Testis (tissue), 3 donors: ENCODE measurements around the gene ZNF618. TPM values are rescaled to one million over a fixed set of nuclear protein-coding genes. Genes with fewer than 3 reads are reported as not detected.

Experiments
- DNase-seq: peaks from one replicate; pipeline ENCODE4 v3.0.0-alpha.2; 2019
- H3K27ac ChIP-seq, 2 donors: fragments of 200-600 bp; sonication (generic); one replicate each; pipeline ENCODE4 v1.5.1; 2019
- H3K27me3 ChIP-seq: fragments of 200-600 bp; sonication (generic); one replicate; pipeline ENCODE4 v1.5.1; 2019
- H3K36me3 ChIP-seq: fragments of 200-600 bp; sonication (generic); one replicate; pipeline ENCODE4 v1.5.1; 2017; ENCODE audit warnings: low read depth; ENCODE audit errors: missing control alignments
- H3K4me1 ChIP-seq: fragments of 200-600 bp; sonication (generic); one replicate; pipeline ENCODE4 v1.5.1; 2019
- H3K4me3 ChIP-seq, 2 donors: fragments of 200-600 bp; sonication (generic); one replicate each; pipeline ENCODE4 v1.5.1; 2017 to 2019
- H3K9me3 ChIP-seq: fragments of 200-600 bp; sonication (generic); one replicate; pipeline ENCODE4 v1.5.1; 2017
- POLR2A ChIP-seq: fragments of 450-650 bp; IDR thresholded peaks from one replicate; pipeline ENCODE4 v1.6.1; 2017; ENCODE audit warnings: antibody characterized with exemption, mild to moderate bottlenecking, moderate library complexity
- WGBS, 2 donors: methylation state at CpG; one replicate each; pipeline ENCODE4 v1.1.5; 2018; 5-methylcytosine and 5-hydroxymethylcytosine counted together
- intact Hi-C: fragments of 100-400 bp; cut with DNase I; formaldehyde crosslinking; loops from one replicate; pipeline ENCODE4 v1.15.1; 2023; ENCODE audit warnings: low total_unique reads
- polyA plus RNA-seq: library from polyadenylated mRNA; stranded (reverse); fragments of 350-450 nt; fragmentation: Illumina TruSeq; extraction: RNeasy Lipid Tissue Mini Kit (QIAGEN cat#74804); gene quantifications from one replicate; pipeline ENCODE4 v1.2.3, GENCODE V29; 2014; ENCODE audit warnings: low read depth, low replicate concordance; ENCODE audit not compliant: insufficient read depth
- total RNA-seq, 2 donors: library from RNA; depleted of rRNA; stranded (reverse); fragments of >200 nt; gene quantifications; one replicate each; pipeline ENCODE4 v1.2.3, GENCODE V29; 2016
- TF ChIP-seq, protein P1 (sequence below), 3 experiments: fragments of 450-650 bp in 2 of 3; fragments of 200-600 bp in 1 of 3; sonication (generic) in 1 of 3; IDR thresholded peaks; one replicate each; pipeline ENCODE4 v1.5.1; 2016 to 2019; ENCODE audit warnings: antibody characterized with exemption in 3 of 3, mild to moderate bottlenecking in 2 of 3, moderate library complexity in 1 of 3

ZNF618 gene
- total and polyA plus RNA-seq, 3 donors from 2014 or later, result 6.8 to 15.2 (median 14.6) TPM

GRCh38 chr9:114091711-114092110 lies 215.6 kb downstream of the ZNF618 start:
- no peak overlapping the region for H3K27ac ChIP-seq
- 88 to 95% methylated on average over 3 to 6 of the region's 8 CpGs for WGBS, 2 donors
- H3K4me1 ChIP-seq, result no peaks in the 10 kb centered on the region
- intact Hi-C loops, result no loop called here
- no peaks in the 10 kb centered on the region for H3K9me3 ChIP-seq
- H3K4me3 ChIP-seq, result no peak overlapping the region
- no peak for TF ChIP-seq POLR2A
- TF ChIP-seq, protein P1, sequence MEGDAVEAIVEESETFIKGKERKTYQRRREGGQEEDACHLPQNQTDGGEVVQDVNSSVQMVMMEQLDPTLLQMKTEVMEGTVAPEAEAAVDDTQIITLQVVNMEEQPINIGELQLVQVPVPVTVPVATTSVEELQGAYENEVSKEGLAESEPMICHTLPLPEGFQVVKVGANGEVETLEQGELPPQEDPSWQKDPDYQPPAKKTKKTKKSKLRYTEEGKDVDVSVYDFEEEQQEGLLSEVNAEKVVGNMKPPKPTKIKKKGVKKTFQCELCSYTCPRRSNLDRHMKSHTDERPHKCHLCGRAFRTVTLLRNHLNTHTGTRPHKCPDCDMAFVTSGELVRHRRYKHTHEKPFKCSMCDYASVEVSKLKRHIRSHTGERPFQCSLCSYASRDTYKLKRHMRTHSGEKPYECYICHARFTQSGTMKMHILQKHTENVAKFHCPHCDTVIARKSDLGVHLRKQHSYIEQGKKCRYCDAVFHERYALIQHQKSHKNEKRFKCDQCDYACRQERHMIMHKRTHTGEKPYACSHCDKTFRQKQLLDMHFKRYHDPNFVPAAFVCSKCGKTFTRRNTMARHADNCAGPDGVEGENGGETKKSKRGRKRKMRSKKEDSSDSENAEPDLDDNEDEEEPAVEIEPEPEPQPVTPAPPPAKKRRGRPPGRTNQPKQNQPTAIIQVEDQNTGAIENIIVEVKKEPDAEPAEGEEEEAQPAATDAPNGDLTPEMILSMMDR (IDR thresholded peaks at IDR 0.05), result no peak
- DNase-seq, result no peak
- no peaks in the 10 kb centered on the region for H3K36me3 ChIP-seq
- H3K27me3 ChIP-seq, result no peaks in the 10 kb centered on the region

DNA sequence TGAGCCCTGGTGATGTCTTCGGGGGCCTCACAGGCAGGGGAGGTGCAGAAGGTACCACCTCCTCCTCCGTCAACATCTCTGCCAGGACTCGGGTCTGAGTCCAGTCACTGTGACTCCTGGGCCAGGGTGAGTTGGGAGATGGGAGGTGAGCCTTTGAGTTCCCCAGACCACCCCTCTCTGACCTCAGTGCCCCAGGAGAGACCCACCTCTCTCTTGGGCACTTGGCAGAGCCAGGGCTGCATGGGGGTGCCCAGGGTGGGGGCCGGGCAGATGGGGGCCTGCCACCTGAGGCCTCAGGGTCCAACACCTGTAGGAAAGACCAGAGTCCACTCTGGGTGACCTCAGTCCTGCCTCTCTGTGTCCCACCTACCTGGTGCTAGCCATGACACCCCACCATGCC lies 216.2 kb downstream of the ZNF618 start:
- Histone ChIP-seq H3K4me1 (no peaks in the 10 kb centered on the region), H3K9me3 (no peaks in the 10 kb centered on the region), H3K4me3 (no peak overlapping the region), H3K36me3 (no peaks in the 10 kb centered on the region), H3K27ac (no peak overlapping the region), H3K27me3 (no peaks in the 10 kb centered on the region)
- no peak for DNase-seq
- intact Hi-C loops, result no loop called here
- TF ChIP-seq, protein P1 (IDR thresholded peaks at IDR 0.05), result no peak
- no peak for TF ChIP-seq POLR2A
- WGBS, 2 donors, result 94 to 96% methylated on average over 3 to 4 of the region's 4 CpGs

DNA sequence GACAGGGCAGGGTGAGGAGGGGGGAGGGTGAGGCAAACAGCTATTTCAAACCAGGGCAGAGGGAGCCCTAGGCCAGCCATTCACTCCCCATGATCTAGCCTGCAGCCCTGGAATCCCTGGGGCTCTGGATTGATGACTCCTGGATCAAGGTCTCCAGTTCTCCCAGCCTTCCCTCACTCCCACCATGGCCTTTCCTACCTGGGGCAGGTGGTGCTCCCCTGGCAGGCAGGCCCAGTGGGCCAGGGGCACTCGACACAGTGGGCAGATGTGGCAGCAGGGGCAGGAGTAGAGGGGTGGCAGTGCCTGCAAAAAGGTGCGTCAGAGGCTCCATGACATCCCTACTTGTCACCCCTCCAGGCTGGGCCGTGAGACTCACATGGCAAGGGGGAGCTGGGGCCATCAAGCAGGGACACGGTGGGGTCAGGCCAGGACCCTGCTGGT lies 216.9 kb downstream of the ZNF618 start:
- Histone ChIP-seq H3K4me3 (no peak overlapping the region), H3K4me1 (no peaks in the 10 kb centered on the region), H3K9me3 (no peaks in the 10 kb centered on the region), H3K36me3 (no peaks in the 10 kb centered on the region), H3K27ac (no peak overlapping the region), H3K27me3 (no peaks in the 10 kb centered on the region)
- DNase-seq, result no peak
- intact Hi-C loops, result no loop called here
- 93 to 95% methylated on average over 4 of the region's 4 CpGs for WGBS, 2 donors
- TF ChIP-seq, protein P1 (IDR thresholded peaks at IDR 0.05), result no peak
- no peak for TF ChIP-seq POLR2A

DNA sequence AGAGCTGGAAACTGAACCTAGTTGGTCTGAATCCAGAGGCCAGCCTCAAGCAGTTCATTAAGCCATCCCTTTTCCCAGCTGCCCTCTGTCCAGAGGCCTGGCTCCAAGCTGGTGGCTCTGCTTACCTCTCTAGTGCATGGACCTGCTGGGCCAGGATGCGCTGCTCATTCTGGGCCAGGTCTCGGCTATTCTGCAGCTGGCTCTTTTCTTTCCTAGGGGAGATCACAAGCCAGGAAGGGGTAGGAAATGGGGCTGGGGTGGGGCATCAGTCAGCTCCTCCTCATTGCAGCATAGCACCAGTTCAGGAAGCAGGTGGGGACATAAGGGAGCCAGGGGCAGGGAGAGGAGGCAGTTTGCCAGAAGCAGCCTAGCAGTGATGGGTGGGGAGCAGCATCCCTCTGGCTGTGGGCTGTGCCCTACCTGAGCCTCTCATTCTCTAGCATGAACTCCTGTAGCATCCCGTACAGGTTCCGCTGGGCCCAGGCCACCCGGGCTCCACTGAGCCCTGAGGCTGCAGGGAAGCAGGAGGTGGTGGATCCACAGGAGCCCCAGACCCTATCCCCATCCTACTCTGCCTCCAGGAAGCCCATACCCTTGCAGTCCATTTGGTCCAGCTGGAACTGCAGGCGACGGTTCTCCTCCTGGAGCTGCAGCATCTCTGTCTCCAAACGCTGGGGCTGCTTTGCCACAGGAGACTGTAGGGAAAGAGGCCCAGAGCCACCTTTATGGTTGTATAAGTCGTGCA lies 217.8 kb downstream of the ZNF618 start:
- Histone ChIP-seq H3K4me3 (no peak overlapping the region), H3K27me3 (no peaks in the 10 kb centered on the region), H3K4me1 (no peaks in the 10 kb centered on the region), H3K27ac (no peak overlapping the region), H3K9me3 (no peaks in the 10 kb centered on the region), H3K36me3 (no peaks in the 10 kb centered on the region)
- no peak for DNase-seq
- intact Hi-C loops, result no loop called here
- 91 to 98% methylated on average over 7 to 9 of the region's 9 CpGs for WGBS, 2 donors
- TF ChIP-seq, protein P1 (IDR thresholded peaks at IDR 0.05), result no peak
- TF ChIP-seq POLR2A, result no peak

DNA sequence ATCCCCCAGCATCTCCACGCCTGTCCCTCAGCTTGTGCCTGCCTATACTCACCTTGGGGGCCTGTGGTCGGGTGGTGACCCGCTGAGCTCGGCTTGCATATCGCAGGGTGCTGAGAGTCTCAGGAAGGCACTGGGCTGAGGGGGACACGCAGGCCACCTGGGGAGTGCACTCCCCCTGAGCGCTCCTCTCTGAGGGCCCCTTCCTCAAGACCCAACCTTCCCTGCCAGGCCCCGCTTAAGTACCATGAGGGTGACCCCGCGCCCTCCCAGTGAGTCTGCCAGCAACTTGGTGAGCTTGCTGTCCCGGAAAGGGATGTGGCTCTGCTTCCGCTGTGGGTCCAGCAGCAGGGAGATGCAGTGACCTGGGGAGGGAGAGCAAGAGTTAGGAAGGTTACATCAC lies 218.9 kb downstream of the ZNF618 start:
- Histone ChIP-seq H3K36me3 (no peaks in the 10 kb centered on the region), H3K4me3 (no peak overlapping the region), H3K27ac (no peak overlapping the region), H3K4me1 (no peaks in the 10 kb centered on the region), H3K27me3 (no peaks in the 10 kb centered on the region), H3K9me3 (no peaks in the 10 kb centered on the region)
- WGBS, 2 donors, result 94 to 100% methylated on average over 1 to 12 of the region's 12 CpGs
- intact Hi-C loops, result no loop called here
- DNase-seq, result no peak
- TF ChIP-seq, protein P1 (IDR thresholded peaks at IDR 0.05), result no peak
- no peak for TF ChIP-seq POLR2A
